Measurements from ENCODE around the gene SOX15.

The SOX15 gene

DNA sequence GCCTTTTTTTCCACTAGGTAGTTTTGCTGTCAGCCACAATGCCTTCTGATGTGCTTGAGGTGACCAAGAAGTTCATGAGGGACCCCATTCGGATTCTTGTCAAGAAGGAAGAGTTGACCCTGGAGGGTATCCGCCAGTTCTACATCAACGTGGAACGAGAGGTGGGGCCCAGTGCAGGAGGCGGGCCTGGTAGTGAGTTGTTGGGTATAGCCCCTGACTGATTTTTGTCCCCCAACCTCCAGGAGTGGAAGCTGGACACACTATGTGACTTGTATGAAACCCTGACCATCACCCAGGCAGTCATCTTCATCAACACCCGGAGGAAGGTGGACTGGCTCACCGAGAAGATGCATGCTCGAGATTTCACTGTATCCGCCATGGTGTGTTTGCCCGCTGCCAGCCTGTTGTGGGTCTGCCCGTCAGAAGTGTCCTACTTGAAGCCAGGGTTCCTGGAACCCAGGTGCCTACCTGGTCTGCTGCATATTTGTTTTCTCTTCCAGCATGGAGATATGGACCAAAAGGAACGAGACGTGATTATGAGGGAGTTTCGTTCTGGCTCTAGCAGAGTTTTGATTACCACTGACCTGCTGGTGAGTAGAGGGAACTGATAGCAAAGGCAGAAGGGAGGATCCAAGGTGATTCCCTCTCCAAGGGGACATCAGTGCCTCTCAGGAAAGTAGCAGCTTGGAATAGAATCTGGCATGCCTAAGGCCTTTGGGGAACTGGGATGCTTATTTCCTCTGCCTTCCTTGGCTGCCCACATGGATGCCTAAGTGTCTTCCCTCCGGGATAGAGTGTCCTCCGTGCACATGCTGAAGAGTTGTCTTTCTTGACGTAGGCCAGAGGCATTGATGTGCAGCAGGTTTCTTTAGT is 12.3 kb downstream of the SOX15 start:
- no peak for DNase-seq (ENCODE audit: low read depth)

DNA sequence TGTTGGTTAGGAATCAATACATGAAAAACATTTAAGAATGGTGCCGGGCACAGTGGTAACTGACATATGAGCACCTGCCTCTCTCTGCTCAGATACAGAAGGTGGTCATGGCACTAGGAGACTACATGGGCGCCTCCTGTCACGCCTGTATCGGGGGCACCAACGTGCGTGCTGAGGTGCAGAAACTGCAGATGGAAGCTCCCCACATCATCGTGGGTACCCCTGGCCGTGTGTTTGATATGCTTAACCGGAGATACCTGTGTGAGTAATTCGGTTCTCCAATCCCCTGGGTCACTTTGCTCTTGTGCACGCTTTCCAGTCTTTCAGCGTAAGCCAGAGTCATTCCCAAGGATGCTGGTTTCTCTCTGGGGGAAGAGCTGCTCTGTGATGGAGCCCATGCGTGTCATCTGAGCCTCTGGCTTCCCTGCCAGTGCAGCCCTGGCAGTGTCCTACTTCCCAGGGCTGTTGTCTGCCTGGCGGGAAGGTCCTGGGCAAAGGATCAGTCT is 13.4 kb downstream of the SOX15 start:
- no peak for DNase-seq (ENCODE audit: low read depth)

DNA sequence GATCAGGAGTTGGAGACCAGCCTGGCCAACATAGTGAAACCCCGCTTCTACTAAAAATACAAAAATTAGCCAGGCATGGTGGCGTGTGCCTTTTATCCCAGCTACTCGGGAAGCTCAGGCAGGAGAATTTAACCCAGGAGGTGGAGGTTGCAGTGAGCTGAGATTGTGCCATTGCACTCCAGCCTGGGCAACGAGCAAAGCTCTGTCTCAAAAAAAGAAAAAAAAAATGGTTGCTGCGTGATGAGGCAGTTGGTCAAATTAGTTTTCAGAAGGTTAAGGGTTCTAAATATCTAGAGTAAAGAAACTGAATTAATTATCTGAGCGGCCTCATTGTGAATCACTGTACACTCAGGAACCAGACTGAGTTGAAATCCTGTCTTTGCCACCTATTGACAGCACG is 13.9 kb downstream of the SOX15 start:
- no peak for DNase-seq (ENCODE audit: low read depth)

DNA sequence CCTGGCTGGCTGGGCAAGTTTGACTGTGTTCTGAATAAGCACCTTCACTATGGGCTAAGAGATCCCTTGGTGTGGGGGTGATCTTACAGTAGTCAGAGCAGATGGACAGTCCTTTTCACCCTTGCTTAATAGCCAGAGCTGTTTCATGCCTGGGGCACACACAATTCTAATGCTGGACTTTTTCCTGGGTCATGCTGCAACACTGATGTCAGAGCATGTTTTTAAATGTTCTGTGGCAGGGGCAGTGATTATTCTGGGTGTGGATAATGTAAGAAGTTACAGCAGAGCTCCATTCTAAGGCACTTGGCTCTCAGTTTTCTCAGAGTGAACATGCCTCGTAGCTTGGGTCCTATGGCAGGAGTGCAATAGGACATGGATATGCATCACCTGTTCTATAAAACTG is 14.4 kb downstream of the SOX15 start:
- DNase-seq (ENCODE audit: low read depth), result no peak

DNA sequence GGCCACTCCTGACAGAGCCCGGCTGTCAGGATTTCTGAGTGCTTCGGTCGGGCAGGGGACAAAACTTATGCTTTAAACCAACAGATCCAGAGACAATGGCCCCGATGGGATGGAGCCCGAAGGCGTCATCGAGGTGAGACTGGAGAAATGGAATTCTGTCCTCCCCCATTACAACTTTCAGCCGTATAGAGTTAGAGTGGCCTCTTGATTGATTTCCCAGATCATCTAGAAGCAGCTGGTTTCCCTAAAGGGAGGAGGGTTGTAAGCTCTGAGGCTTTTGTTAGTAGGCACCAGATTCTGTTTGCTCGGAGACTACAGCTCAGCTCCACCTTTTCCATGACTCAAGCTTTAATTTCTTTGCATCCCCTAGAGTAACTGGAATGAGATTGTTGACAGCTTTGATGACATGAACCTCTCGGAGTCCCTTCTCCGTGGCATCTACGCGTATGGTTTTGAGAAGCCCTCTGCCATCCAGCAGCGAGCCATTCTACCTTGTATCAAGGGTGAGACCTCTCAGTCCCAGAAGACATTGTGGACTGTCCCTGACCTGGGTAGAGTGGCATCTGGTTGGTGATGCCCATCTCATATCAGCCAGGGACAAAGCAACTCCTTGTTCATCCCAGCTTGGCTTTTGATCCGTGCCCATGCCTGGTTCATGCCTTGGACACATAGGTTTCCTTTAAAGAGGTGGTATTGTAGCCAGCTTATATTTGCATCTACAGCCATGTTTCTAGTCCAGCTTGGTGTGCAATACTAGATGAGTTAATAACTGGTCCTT is 15.5 kb downstream of the SOX15 start:
- no peak for DNase-seq (ENCODE audit: low read depth)

DNA sequence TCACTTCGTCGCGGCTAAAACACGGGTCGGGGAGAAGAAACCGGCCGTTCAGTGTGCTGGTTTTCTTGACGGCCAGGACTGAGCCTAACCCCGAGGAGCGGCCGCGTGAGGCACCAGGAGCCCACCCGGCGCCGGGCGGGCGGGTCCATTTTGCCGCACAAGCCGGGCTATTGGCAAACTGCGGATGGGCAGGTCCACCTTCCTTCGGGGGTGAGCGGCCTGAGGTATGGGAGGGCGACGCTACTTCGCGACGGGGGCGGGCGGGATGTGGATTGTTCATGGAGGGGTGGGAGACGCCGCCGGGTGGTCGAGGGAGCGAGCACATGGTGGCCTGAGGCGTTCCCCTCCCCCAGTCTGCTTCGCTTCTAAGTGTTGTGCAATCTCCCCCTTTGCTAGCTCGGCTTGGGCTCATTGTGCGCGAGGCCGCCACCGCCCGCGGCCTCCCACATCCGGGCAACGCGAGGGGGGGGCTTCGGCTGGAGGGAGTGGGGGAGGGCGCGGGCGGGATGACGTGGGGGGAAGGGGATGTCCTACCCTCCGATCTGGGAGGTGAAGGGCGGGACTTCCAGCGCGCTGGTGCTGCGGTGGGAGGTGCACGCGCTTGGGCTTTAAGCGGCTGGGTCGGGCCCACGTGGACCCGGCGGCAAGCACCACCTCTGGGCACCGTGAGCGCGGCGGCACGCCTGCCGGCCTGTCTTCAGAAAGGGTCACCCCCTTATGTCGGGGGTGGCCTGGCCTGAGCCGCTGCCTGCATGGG is 16.4 kb downstream of the SOX15 start:
- peak; percentile 94 for DNase-seq (ENCODE audit: low read depth)

DNA sequence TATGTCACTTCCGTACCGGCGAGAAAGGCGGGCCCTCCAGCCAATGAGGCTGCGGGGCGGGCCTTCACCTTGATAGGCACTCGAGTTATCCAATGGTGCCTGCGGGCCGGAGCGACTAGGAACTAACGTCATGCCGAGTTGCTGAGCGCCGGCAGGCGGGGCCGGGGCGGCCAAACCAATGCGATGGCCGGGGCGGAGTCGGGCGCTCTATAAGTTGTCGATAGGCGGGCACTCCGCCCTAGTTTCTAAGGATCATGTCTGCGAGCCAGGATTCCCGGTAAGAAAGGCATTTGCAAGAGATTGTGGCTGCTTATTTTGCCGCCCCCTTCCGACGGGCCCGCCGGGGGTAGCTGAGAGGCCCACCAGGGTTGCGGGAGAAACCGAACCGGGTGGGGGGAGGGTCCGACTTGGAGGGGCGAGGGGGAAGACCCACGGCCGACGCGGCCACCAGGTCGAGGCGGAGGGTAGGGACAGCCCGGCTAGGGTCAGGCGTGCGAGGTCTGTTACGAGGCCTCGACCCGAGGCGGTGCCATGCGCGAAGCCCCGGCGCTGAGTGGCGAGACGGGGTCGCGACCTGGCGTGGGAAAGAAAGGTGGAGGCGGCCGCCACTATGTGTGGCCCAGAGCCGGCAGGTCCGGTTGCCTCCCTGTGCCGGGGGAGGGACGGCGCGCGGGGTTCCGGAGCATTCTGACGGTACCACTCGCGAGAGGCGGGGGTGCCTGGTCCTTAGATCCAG is 17.1 kb downstream of the SOX15 start:
- DNase-seq (ENCODE audit: low read depth), result peak; percentile 99

DNA sequence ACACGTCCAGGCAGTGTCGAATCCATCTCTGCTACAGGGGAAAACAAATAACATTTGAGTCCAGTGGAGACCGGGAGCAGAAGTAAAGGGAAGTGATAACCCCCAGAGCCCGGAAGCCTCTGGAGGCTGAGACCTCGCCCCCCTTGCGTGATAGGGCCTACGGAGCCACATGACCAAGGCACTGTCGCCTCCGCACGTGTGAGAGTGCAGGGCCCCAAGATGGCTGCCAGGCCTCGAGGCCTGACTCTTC is 17.6 kb downstream of the SOX15 start:
- no peak for DNase-seq (ENCODE audit: low read depth)

DNA sequence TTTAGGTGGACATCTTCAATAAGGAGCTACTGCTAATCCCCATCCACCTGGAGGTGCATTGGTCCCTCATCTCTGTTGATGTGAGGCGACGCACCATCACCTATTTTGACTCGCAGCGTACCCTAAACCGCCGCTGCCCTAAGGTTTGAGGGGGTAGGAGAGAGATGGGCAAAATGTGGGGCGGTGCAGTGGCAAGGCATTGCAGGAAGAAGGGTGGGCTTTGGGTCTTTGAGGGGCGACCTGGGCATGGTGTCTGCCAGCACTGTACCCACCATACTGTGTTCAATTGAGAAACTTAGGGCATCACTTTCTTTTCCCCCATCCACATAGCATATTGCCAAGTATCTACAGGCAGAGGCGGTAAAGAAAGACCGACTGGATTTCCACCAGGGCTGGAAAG is 19.5 kb downstream of the SOX15 start:
- DNase-seq (ENCODE audit: low read depth), result no peak

DNA sequence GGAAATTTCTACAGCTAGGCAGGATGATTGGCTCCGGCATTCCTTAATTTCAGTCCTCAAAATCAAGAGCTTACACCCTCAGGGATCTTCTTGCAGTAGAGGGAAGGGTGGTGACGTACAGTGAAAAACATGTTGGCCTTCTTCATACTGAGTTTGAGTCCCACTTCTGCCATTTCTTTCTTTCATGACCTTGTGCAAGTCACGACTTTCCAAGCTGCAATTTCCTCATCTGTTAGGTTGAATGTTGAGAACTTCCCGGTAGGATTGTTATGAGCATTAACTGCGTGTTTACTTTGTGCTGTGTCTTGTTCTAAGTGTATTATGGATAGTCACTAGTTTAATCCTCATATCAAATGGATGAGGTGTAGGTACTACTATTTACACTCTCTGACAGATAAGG is 20.3 kb downstream of the SOX15 start:
- DNase-seq (ENCODE audit: low read depth), result no peak

DNA sequence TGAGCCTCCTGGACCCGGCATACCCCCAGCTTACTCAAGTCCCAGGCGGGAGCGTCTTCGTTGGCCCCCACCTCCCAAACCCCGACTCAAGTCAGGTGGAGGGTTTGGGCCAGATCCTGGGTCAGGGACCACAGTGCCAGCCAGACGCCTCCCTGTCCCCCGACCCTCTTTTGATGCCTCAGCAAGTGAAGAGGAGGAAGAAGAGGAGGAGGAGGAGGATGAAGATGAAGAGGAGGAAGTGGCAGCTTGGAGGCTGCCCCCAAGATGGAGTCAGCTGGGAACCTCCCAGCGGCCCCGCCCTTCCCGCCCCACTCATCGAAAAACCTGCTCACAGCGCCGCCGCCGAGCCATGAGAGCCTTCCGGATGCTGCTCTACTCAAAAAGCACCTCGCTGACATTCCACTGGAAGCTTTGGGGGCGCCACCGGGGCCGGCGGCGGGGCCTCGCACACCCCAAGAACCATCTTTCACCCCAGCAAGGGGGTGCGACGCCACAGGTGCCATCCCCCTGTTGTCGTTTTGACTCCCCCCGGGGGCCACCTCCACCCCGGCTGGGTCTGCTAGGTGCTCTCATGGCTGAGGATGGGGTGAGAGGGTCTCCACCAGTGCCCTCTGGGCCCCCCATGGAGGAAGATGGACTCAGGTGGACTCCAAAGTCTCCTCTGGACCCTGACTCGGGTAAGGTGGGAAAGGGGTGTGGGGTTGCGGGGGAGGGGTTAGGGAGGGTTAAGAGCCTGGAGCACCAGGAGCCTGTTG is 26.6 kb downstream of the SOX15 start:
- DNase-seq (ENCODE audit: low read depth), result no peak

DNA sequence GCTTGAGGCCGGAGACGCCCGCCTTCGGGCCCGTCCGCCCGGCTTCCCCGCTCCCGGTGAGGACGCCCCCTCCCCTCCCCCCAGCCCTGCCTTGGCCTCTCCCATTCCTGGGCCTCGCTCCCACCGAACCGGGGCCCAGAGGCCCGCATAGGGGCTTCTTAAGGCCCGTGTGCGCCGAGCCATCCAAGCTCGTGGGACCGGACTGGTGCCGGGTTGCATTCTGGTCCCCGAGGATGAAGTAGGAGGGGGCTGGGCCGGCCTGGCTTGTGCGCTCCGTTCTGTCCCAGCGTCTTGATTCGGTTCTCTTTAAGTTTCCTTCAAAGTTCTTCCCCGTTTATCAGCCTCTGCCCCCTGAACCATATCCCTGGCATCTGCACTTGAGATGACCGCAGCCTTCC is 27.7 kb downstream of the SOX15 start:
- DNase-seq (ENCODE audit: low read depth), result no peak

DNA sequence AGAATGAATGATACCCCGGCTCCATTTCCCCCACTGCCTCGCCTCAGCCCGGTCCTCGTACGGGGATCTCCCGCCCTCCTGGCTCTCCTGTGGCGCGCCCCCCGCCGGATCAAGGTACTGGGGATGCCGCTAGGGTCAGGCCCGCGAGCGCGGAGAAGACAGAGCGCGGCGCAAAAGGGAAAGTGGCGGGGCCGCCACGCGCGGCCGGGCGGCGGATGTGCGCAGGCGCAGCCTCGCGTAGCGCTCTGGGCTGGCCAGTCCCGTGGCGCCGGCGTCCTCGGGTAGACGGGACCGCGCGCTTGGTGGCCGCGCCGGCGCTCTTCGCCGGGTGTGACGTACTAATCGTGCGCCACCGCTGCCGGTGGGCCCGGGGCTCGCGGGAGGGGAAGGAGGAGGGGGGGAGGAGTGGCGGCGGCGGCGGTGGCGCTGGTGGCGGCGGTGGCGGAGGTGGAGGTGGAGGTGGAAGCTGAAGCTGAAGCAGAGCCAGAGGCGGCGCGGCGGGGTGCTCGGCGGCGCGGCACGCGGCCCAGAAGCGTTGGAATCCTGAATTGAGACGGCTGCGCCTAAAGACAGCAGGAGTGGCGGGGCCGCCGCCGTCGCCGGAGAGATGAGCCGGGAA is 28.2 kb downstream of the SOX15 start, which contains the start of gene SENP3:
TSS of gene SENP3 (plus strand) at position 331 of the 619 bp plus-strand sequence. CDS start 1,158 bp downstream, outside the sequence.
- peak; percentile 89 for DNase-seq (ENCODE audit: low read depth)

DNA sequence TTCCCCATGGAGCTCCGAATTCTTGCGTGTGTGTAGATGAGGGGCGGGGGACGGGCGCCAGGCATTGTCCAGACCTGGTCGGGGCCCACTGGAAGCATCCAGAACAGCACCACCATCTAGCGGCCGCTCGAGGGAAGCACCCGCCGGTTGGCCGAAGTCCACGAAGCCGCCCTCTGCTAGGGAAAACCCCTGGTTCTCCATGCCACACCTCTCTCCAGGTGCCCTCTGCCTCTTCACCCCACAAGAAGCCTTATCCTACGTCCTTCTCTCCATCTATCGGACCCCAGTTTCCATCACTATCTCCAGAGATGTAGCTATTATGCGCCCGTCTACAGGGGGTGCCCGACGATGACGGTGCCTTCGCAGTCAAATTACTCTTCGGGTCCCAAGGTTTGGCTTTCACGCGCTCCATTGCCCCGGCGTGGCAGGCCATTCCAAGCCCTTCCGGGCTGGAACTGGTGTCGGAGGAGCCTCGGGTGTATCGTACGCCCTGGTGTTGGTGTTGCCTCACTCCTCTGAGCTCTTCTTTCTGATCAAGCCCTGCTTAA is 28.8 kb downstream of the SOX15 start:
- DNase-seq (ENCODE audit: low read depth), result peak; percentile 83

DNA sequence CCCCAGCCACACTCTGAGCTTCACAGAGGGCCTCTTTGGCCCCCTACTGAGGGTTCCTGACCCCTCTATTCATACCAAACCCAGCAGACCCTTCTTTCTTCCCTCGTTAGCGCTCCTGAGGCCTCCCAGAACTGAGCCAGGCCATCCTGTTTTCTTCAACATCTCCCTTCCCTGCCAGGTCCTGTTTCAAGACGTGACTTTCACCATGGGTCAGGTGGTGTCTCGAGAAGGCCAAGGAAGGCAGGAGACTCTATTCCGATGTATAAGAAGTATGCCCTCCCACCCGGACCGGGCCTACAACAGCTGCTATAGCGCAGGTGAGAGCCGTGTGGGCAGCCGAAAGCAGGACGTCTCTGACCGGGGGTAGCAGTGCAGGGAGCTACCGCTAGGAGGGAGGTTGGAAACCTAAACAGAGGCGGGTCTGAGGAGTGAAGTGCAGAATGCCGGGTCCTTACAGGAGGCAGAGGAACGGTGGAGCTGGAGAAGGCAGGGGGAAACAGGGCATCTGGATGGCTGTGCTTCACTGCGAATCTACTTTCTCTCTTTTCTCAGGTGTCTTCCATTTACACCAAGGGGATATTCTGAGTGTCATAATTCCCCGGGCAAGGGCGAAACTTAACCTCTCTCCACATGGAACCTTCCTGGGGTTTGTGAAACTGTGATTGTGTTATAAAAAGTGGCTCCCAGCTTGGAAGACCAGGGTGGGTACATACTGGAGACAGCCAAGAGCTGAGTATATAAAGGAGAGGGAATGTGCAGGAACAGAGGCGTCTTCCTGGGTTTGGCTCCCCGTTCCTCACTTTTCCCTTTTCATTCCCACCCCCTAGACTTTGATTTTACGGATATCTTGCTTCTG is 29.5 kb downstream of the SOX15 start:
- DNase-seq (ENCODE audit: low read depth), result peak; percentile 68

DNA sequence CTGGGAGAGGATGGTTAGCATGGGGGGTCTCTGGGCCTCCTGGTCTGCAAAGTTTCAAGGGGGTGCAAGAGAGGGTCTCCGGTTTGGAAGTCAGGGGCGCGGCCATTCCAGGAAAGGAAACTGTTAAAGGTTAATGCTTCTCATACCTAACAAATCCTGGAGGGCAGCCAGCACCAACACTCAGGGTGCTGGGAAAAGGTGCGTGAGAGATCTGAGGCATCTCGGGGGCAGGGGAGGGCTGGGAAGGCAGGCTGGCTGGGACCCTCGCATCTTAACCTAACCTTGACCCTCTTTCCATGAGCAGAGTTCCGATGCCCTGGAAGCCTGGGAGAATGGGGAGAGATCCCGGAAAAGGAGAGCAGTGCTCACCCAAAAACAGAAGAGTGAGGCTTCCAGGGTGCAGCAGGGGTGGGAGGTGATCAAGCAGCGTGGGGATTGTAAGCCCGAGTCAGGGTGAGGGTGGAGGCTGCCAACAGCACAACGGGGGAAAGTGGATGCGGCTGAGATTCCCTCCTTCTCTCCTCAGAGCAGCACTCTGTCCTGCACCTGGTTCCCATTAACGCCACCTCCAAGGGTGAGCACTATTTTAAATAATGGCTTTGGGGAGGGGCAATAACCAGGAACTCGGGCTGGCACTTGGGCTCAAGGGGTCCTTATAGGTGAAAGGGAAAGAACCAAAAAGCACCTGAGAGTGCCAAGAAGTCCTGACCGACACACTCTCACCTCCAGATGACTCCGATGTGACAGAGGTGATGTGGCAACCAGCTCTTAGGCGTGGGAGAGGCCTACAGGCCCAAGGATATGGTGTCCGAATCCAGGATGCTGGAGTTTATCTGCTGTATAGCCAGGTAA is 30.3 kb downstream of the SOX15 start:
- DNase-seq (ENCODE audit: low read depth), result no peak

DNA sequence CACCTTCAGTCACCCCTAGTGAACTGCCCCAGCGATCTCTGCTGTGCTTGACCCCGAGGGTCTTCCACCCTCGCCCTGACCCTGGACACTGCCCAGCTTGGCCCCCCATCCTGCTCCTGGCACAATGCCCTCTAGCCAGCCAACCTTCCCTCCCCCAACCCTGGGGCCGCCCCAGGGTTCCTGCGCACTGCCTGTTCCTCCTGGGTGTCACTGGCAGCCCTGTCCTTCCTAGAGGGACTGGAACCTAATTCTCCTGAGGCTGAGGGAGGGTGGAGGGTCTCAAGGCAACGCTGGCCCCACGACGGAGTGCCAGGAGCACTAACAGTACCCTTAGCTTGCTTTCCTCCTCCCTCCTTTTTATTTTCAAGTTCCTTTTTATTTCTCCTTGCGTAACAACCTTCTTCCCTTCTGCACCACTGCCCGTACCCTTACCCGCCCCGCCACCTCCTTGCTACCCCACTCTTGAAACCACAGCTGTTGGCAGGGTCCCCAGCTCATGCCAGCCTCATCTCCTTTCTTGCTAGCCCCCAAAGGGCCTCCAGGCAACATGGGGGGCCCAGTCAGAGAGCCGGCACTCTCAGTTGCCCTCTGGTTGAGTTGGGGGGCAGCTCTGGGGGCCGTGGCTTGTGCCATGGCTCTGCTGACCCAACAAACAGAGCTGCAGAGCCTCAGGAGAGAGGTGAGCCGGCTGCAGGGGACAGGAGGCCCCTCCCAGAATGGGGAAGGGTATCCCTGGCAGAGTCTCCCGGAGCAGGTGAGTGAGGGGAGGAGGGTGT is 31.2 kb downstream of the SOX15 start, which contains the start of gene TNFSF13:
TSS of gene TNFSF13 (plus strand) at position 207 of the 776 bp plus-strand sequence. CDS start at position 497, 290 bp downstream.
- no peak for DNase-seq (ENCODE audit: low read depth)

Measured in iris pigment epithelial cell (primary cell).